NB4 (cell line): ENCODE data around the gene ABCC4.

Experiments used
- DNase-seq: peaks from one replicate; pipeline ENCODE4 v3.0.0; 2010; ENCODE audit warnings: low read depth
- H3K4me3 ChIP-seq: one replicate; pipeline ENCODE4 v1.5.1; 2011; ENCODE audit warnings: mild to moderate bottlenecking, low read depth, low read length, moderate library complexity
- MAX ChIP-seq: IDR thresholded peaks from 2 replicates; pipeline ENCODE4 v1.6.1; 2011; ENCODE audit warnings: low read depth, low read length
- MYC ChIP-seq: IDR thresholded peaks from 2 replicates; pipeline ENCODE4 v1.6.1; 2011; ENCODE audit warnings: low read depth, low read length
- POLR2A ChIP-seq: IDR thresholded peaks from 2 replicates; pipeline ENCODE4 v1.6.1; 2011; ENCODE audit warnings: mild to moderate bottlenecking; ENCODE audit not compliant: insufficient read length; ENCODE audit errors: extremely low read depth
- TF ChIP-seq, protein P1 (sequence below): IDR thresholded peaks from one replicate; pipeline ENCODE4 v1.5.1; 2012; ENCODE audit warnings: low read depth, low read length

ABCC4 gene

DNA sequence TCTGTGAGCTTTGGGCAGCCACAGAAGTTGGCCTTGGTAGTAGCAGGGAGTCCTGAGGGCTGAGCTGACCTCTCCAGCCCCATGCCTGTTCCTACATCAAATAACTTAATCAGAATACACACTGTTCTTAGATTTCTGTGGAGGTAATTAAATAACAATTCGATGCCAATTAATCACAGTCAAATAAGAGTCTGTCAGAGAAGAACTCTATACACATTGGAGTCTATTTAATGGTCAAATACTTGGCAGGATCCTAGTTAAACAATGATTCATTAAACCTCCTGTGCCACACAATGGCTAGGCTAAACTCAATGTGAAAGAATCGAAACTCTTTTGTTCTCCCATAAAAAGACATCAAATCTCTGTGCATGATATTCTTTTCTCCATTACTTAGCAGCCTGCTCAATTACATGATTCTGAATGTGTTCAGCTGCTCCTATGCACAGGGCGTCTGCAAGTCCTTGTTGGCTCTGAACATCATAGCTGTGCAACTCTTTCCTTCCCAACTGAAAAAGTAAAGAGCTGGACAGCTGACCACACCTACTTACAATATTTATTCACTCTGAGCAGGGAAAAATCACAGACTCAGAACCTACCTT is 173.1 kb downstream of the ABCC4 start:
- H3K4me3 ChIP-seq, result no peak overlapping the region
- DNase-seq, result no peak
- TF ChIP-seq, protein P1, sequence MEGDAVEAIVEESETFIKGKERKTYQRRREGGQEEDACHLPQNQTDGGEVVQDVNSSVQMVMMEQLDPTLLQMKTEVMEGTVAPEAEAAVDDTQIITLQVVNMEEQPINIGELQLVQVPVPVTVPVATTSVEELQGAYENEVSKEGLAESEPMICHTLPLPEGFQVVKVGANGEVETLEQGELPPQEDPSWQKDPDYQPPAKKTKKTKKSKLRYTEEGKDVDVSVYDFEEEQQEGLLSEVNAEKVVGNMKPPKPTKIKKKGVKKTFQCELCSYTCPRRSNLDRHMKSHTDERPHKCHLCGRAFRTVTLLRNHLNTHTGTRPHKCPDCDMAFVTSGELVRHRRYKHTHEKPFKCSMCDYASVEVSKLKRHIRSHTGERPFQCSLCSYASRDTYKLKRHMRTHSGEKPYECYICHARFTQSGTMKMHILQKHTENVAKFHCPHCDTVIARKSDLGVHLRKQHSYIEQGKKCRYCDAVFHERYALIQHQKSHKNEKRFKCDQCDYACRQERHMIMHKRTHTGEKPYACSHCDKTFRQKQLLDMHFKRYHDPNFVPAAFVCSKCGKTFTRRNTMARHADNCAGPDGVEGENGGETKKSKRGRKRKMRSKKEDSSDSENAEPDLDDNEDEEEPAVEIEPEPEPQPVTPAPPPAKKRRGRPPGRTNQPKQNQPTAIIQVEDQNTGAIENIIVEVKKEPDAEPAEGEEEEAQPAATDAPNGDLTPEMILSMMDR, result no peak
- TF ChIP-seq MYC (no peak), MAX (no peak), POLR2A (no peak)

GRCh38 chr13:95124959-95125358 is 176.3 kb downstream of the ABCC4 start:
- TF ChIP-seq, protein P1, result no peak
- no peak for DNase-seq
- H3K4me3 ChIP-seq, result no peak overlapping the region

- TF ChIP-seq MAX (no peak), POLR2A (no peak), MYC (no peak)
- TF ChIP-seq, protein P1, result no peak
- H3K4me3 ChIP-seq, result no peak overlapping the region
- no peak for DNase-seq
These were observed 177.5 kb downstream of the ABCC4 start for GRCh38 chr13:95123726-95124125.

DNA sequence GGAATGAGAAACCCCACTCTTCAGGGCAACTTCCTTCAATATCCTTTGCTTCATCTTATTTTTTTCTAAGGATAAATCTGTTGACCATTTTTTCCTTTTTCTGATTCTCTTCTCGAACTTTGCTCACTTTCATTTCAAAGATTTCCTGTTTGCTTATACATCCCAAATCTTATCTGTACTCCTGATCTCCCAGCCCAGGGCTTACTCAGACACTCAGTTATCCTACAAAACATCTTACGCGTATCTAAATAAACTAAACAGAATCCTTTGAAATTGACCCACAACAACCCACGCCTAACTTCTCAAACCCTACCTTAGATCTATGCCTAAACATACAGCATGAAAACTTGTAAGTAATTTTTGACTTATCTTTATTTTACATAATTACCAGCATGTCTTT is 179.2 kb downstream of the ABCC4 start:
- DNase-seq, result no peak
- no peak for TF ChIP-seq POLR2A
- TF ChIP-seq MAX, result no peak
- no peak for TF ChIP-seq MYC

GRCh38 chr13:95121516-95121915 is 179.7 kb downstream of the ABCC4 start:
- TF ChIP-seq POLR2A (no peak), MYC (no peak), MAX (no peak)
- TF ChIP-seq, protein P1, result no peak
- DNase-seq, result no peak
- no peak overlapping the region for H3K4me3 ChIP-seq

More for the DNA sequence above, 179.2 kb downstream of the ABCC4 start:
- H3K4me3 ChIP-seq, result no peak overlapping the region

DNA sequence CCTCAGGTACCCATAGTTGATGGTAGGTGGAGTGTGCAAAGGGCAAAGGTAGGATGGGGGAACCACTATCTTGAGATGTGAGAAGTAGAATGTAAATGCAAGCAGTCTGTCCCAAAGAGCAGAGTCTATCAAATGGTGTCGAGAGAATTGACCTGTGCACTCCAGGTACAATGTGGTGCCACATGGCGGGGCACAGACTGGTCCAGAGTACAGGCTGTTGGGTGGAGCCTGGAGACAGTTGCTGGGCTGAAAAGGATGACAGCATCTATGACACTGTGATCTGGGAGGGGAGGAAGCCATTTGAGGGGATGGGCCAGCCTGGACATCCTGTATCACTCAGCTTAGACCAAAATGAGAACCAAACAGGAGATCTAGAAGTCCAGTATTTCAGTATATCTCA is 180.6 kb downstream of the ABCC4 start:
- H3K4me3 ChIP-seq, result no peak overlapping the region
- TF ChIP-seq POLR2A (no peak), MYC (no peak), MAX (no peak)
- TF ChIP-seq, protein P1, result no peak
- no peak for DNase-seq
